SK-N-SH treated with all-trans-retinoic acid at 6 μM for 48 hours (cell line): ENCODE data around the gene HGD.

Source experiments
- ATAC-seq: fragments of 200-7000 bp; cut with Tn5 transposase; 3 replicates; pipeline ENCODE4 v1.9.1; 2020; ENCODE audit warnings: mild to moderate bottlenecking, moderate library complexity
- ARNTL ChIP-seq: fragments of 450-650 bp; formaldehyde crosslinking; IDR thresholded peaks from 2 replicates; pipeline ENCODE4 v1.5.0; 2020; ENCODE audit warnings: low read depth, mild to moderate bottlenecking, moderate library complexity, borderline replicate concordance
- BACH2 ChIP-seq: fragments of 250-450 bp; sonication (Bioruptor Pico); IDR thresholded peaks from 2 replicates; pipeline ENCODE4 v1.9.0; 2021; ENCODE audit warnings: mild to moderate bottlenecking, borderline replicate concordance
- ESRRG ChIP-seq: fragments of 250-450 bp; sonication (Bioruptor Pico); IDR thresholded peaks from 2 replicates; pipeline ENCODE4 v1.6.1; 2021; ENCODE audit warnings: mild to moderate bottlenecking
- GLIS3 ChIP-seq: fragments of 250-450 bp; sonication (Bioruptor Pico); IDR thresholded peaks from 2 replicates; pipeline ENCODE4 v1.5.0; 2020; ENCODE audit warnings: mild to moderate bottlenecking, moderate library complexity
- ISL1 ChIP-seq: fragments of 250-450 bp; sonication (Bioruptor Pico); IDR thresholded peaks from 2 replicates; pipeline ENCODE4 v2.1.2; 2022; ENCODE audit warnings: mild to moderate bottlenecking, moderate library complexity
- OSR1 ChIP-seq: fragments of 250-450 bp; sonication (Bioruptor Pico); IDR thresholded peaks from 2 replicates; pipeline ENCODE4 v1.8.0; 2022; ENCODE audit warnings: moderate library complexity, mild to moderate bottlenecking, inconsistent platforms
- PATZ1 ChIP-seq: fragments of 250-450 bp; sonication (Bioruptor Pico); IDR thresholded peaks from 2 replicates; pipeline ENCODE4 v1.8.0; 2020; ENCODE audit warnings: mild to moderate bottlenecking, moderate library complexity, borderline replicate concordance
- POU6F1 ChIP-seq: fragments of 250-450 bp; sonication (Bioruptor Pico); IDR thresholded peaks from 2 replicates; pipeline ENCODE4 v1.8.0; 2021; ENCODE audit warnings: low read depth, mild to moderate bottlenecking, moderate library complexity, borderline replicate concordance
- PPARA ChIP-seq: fragments of 250-450 bp; sonication (Bioruptor Pico); IDR thresholded peaks from 2 replicates; pipeline ENCODE4 v1.5.0; 2020; ENCODE audit warnings: mild to moderate bottlenecking, borderline replicate concordance
- RARB ChIP-seq: fragments of 250-450 bp; sonication (Bioruptor Pico); IDR thresholded peaks from 2 replicates; pipeline ENCODE4 v1.8.0; 2021; ENCODE audit warnings: mild to moderate bottlenecking, moderate library complexity
- SNAI2 ChIP-seq: fragments of 250-450 bp; sonication (Bioruptor Pico); IDR thresholded peaks from 2 replicates; pipeline ENCODE4 v1.5.0; 2020; ENCODE audit warnings: mild to moderate bottlenecking, moderate library complexity
- TCF4 ChIP-seq: fragments of 250-450 bp; sonication (Bioruptor Pico); IDR thresholded peaks from 2 replicates; pipeline ENCODE4 v1.8.0; 2021; ENCODE audit warnings: mild to moderate bottlenecking, moderate library complexity, borderline replicate concordance
- TOX ChIP-seq: fragments of 250-450 bp; sonication (Bioruptor Pico); IDR thresholded peaks from 2 replicates; pipeline ENCODE4 v1.8.0; 2021; ENCODE audit warnings: mild to moderate bottlenecking, moderate library complexity, borderline replicate concordance
- ZC3H10 ChIP-seq: fragments of 250-450 bp; sonication (Bioruptor Pico); IDR thresholded peaks from 2 replicates; pipeline ENCODE4 v1.5.1; 2021; ENCODE audit warnings: mild to moderate bottlenecking, moderate library complexity
- ZFP30 ChIP-seq: fragments of 450-650 bp; formaldehyde crosslinking; IDR thresholded peaks from 2 replicates; pipeline ENCODE4 v1.5.0; 2022; ENCODE audit warnings: mild to moderate bottlenecking, moderate library complexity
- ZNF70 ChIP-seq: fragments of 450-650 bp; formaldehyde crosslinking; IDR thresholded peaks from 2 replicates; pipeline ENCODE4 v1.5.0; 2020; ENCODE audit warnings: mild to moderate bottlenecking, moderate library complexity
- ZNF8 ChIP-seq: fragments of 450-650 bp; formaldehyde crosslinking; IDR thresholded peaks from 2 replicates; pipeline ENCODE4 v1.5.0; 2020; ENCODE audit warnings: mild to moderate bottlenecking, moderate library complexity
- TF ChIP-seq, protein P1 (sequence below): fragments of 250-450 bp; sonication (Bioruptor Pico); IDR thresholded peaks from 2 replicates; pipeline ENCODE4 v1.5.0; 2020; ENCODE audit warnings: mild to moderate bottlenecking, moderate library complexity
- TF ChIP-seq, protein P2 (sequence below): fragments of 250-450 bp; sonication (Bioruptor Pico); IDR thresholded peaks from 2 replicates; pipeline ENCODE4 v1.5.1; 2020; ENCODE audit warnings: low read depth, mild to moderate bottlenecking, moderate library complexity

HGD gene

GRCh38 chr3:120636795-120637401 is 45.1 kb downstream of the HGD start:
- no peak for ATAC-seq
- no peak for TF ChIP-seq POU6F1
- TF ChIP-seq RARB (CRISPR knock-in tag), result no peak
- no peak for TF ChIP-seq PPARA
- no peak for TF ChIP-seq ESRRG
- no peak for TF ChIP-seq TCF4 (CRISPR knock-in tag)
- no peak for TF ChIP-seq GLIS3 (CRISPR knock-in tag)
- TF ChIP-seq SNAI2 (CRISPR knock-in tag), result no peak
- TF ChIP-seq ARNTL, result no peak
- no peak for TF ChIP-seq TOX (CRISPR knock-in tag)
- TF ChIP-seq ZFP30, result no peak
- no peak for TF ChIP-seq OSR1
- TF ChIP-seq, protein P1, sequence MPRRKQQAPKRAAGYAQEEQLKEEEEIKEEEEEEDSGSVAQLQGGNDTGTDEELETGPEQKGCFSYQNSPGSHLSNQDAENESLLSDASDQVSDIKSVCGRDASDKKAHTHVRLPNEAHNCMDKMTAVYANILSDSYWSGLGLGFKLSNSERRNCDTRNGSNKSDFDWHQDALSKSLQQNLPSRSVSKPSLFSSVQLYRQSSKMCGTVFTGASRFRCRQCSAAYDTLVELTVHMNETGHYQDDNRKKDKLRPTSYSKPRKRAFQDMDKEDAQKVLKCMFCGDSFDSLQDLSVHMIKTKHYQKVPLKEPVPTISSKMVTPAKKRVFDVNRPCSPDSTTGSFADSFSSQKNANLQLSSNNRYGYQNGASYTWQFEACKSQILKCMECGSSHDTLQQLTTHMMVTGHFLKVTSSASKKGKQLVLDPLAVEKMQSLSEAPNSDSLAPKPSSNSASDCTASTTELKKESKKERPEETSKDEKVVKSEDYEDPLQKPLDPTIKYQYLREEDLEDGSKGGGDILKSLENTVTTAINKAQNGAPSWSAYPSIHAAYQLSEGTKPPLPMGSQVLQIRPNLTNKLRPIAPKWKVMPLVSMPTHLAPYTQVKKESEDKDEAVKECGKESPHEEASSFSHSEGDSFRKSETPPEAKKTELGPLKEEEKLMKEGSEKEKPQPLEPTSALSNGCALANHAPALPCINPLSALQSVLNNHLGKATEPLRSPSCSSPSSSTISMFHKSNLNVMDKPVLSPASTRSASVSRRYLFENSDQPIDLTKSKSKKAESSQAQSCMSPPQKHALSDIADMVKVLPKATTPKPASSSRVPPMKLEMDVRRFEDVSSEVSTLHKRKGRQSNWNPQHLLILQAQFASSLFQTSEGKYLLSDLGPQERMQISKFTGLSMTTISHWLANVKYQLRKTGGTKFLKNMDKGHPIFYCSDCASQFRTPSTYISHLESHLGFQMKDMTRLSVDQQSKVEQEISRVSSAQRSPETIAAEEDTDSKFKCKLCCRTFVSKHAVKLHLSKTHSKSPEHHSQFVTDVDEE (CRISPR knock-in tag), result no peak
- TF ChIP-seq ISL1 (CRISPR knock-in tag), result no peak
- TF ChIP-seq ZC3H10 (CRISPR knock-in tag), result no peak
- TF ChIP-seq ZNF8 (CRISPR knock-in tag), result no peak
- TF ChIP-seq ZNF70, result no peak
- no peak for TF ChIP-seq BACH2 (CRISPR knock-in tag)
- TF ChIP-seq, protein P2, sequence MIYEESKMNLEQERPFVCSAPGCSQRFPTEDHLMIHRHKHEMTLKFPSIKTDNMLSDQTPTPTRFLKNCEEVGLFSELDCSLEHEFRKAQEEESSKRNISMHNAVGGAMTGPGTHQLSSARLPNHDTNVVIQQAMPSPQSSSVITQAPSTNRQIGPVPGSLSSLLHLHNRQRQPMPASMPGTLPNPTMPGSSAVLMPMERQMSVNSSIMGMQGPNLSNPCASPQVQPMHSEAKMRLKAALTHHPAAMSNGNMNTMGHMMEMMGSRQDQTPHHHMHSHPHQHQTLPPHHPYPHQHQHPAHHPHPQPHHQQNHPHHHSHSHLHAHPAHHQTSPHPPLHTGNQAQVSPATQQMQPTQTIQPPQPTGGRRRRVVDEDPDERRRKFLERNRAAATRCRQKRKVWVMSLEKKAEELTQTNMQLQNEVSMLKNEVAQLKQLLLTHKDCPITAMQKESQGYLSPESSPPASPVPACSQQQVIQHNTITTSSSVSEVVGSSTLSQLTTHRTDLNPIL (CRISPR knock-in tag), result no peak
- no peak for TF ChIP-seq PATZ1 (CRISPR knock-in tag)
- TF ChIP-seq, all 23 proteins: peak for 0

GRCh38 chr3:120634539-120634938 is 47.5 kb downstream of the HGD start:
- no peak for ATAC-seq
- no peak for TF ChIP-seq RARB (CRISPR knock-in tag)
- no peak for TF ChIP-seq POU6F1
- TF ChIP-seq PATZ1 (CRISPR knock-in tag), result no peak
- no peak for TF ChIP-seq ZC3H10 (CRISPR knock-in tag)
- no peak for TF ChIP-seq GLIS3 (CRISPR knock-in tag)
- no peak for TF ChIP-seq PPARA
- TF ChIP-seq ESRRG, result no peak
- no peak for TF ChIP-seq ZFP30

GRCh38 chr3:120625159-120625586 is 56.9 kb downstream of the HGD start:
- ATAC-seq, result no peak
- TF ChIP-seq SNAI2 (CRISPR knock-in tag) (no peak), ZFP30 (no peak), TCF4 (CRISPR knock-in tag) (no peak), PATZ1 (CRISPR knock-in tag) (no peak), RARB (CRISPR knock-in tag) (no peak), GLIS3 (CRISPR knock-in tag) (no peak)
- TF ChIP-seq, protein P1 (CRISPR knock-in tag), result no peak
- TF ChIP-seq, protein P2 (CRISPR knock-in tag), result no peak
